ENCODE results near the gene TMEM181. TPM values are rescaled to one million over a fixed set of nuclear protein-coding genes. Genes with fewer than 3 reads are reported as not detected.
A peak's percentile ranks its signal among the peaks of the same experiment; 100 is the strongest.

TMEM181 gene
- total and polyA plus RNA-seq, 2 of the 13 experiments (the other 11 are each of a cell fraction or from before 2014, with no cell fraction given) = 59.1 to 108 TPM

GRCh38 chr6:158572653-158573541 lies 13.0 kb downstream of the TMEM181 start (continued):
- TF ChIP-seq MTERF4 (CRISPR knock-in tag; IDR thresholded peaks at IDR 0.05) (0 out of 2 replicates have a peak, but pooled peaks have one; percentile 46), ZNF414 (CRISPR knock-in tag; IDR thresholded peaks at IDR 0.05) (0 out of 2 replicates have a peak, but pooled peaks have one; percentile 38), MYPOP (CRISPR knock-in tag; IDR thresholded peaks at IDR 0.05) (no peak), ZNF761 (CRISPR knock-in tag; conservative IDR thresholded peaks at IDR 0.05) (peak; percentile 4; the same call in 1 of the 2 replicates), MEIS2 (CRISPR knock-in tag; IDR thresholded peaks at IDR 0.05) (no peak), ZSCAN22 (CRISPR knock-in tag; IDR thresholded peaks at IDR 0.05) (0 out of 2 replicates have a peak, but pooled peaks have one; percentile 6), TARDBP (CRISPR knock-in tag; IDR thresholded peaks at IDR 0.05) (peak; percentile 69; the same call in 1 of the 2 replicates), ZNF546 (CRISPR knock-in tag; conservative IDR thresholded peaks at IDR 0.05) (0 out of 2 replicates have a peak, but pooled peaks have one; percentile 10), CBX5 (CRISPR knock-in tag; IDR thresholded peaks at IDR 0.05; ENCODE audit: borderline replicate concordance) (0 out of 2 replicates have a peak, but pooled peaks have one; percentile 18), UBTF (CRISPR knock-in tag; IDR thresholded peaks at IDR 0.05) (no peak), SRY (CRISPR knock-in tag; IDR thresholded peaks at IDR 0.05) (no peak; the same call in 1 of the 2 replicates), HMG20B (CRISPR knock-in tag; conservative IDR thresholded peaks at IDR 0.05) (no peak), FOXP1 (IDR thresholded peaks at IDR 0.05) (no peak), FOXP1 (CRISPR knock-in tag; IDR thresholded peaks at IDR 0.05) (no peak), ZNF180 (CRISPR knock-in tag; IDR thresholded peaks at IDR 0.05; ENCODE audit: borderline replicate concordance, low read depth) (no peak), ZSCAN29 (CRISPR knock-in tag; conservative IDR thresholded peaks at IDR 0.05) (no peak), HOXA7 (CRISPR knock-in tag; IDR thresholded peaks at IDR 0.05) (no peak), CCDC6 (CRISPR knock-in tag; IDR thresholded peaks at IDR 0.05) (peak; percentile 20; the same call in 1 of the 2 replicates), ZMYM3 (CRISPR knock-in tag; IDR thresholded peaks at IDR 0.05) (no peak), ZNF292 (CRISPR knock-in tag; IDR thresholded peaks at IDR 0.05; ENCODE audit: borderline replicate concordance, low read depth) (no peak), ZNF333 (CRISPR knock-in tag; IDR thresholded peaks at IDR 0.05; ENCODE audit: borderline replicate concordance) (no peak), THRA (CRISPR knock-in tag; IDR thresholded peaks at IDR 0.05; ENCODE audit: borderline replicate concordance) (no peak), SPEN (CRISPR knock-in tag; IDR thresholded peaks at IDR 0.05; ENCODE audit: low read depth) (0 out of 2 replicates have a peak, but pooled peaks have one; percentile 10)

Measured in HepG2 (cell line).